GM12878 (cell line): ENCODE measurements around the gene ETV6.

ENCODE experiments used
- ATF7 ChIP-seq: fragments of 450-650 bp; IDR thresholded peaks from 2 replicates; pipeline ENCODE4 v1.6.1; 2016; ENCODE audit warnings: low read depth, mild to moderate bottlenecking
- BMI1 ChIP-seq: fragments of 450-650 bp; IDR thresholded peaks from 2 replicates; pipeline ENCODE4 v1.6.1; 2016; ENCODE audit warnings: mild to moderate bottlenecking, moderate library complexity, borderline replicate concordance
- CTCF ChIP-seq, 3 experiments: IDR thresholded peaks in 2 of 3; conservative IDR thresholded peaks in 1 of 3; 2 replicates each; pipeline ENCODE4 v1.5.1; 2011; ENCODE audit warnings: low read depth in 3 of 3, low read length in 3 of 3, mild to moderate bottlenecking in 3 of 3, control low read depth in 2 of 3, moderate library complexity in 2 of 3, inconsistent platforms in 1 of 3, mixed read lengths in 1 of 3; ENCODE audit not compliant: control insufficient read depth in 2 of 3, insufficient read depth in 1 of 3; ENCODE audit errors: extremely low read depth in 1 of 3
- EP300 ChIP-seq, 2 experiments: fragments of 150-350 bp in 1 of 2; IDR thresholded peaks; 2 replicates each; pipeline ENCODE4 v1.6.1; 2011 to 2012; ENCODE audit warnings: low read depth in 2 of 2, low read length in 2 of 2, borderline replicate concordance in 1 of 2, improper control_type of control experiment in 1 of 2, inconsistent platforms in 1 of 2; ENCODE audit not compliant: control insufficient read depth in 1 of 2
- RAD21 ChIP-seq: IDR thresholded peaks from 2 replicates; pipeline ENCODE4 v1.6.1; 2011; ENCODE audit warnings: mild to moderate bottlenecking, low read depth, low read length, moderate library complexity; ENCODE audit not compliant: insufficient read depth
- RCOR1 ChIP-seq: conservative IDR thresholded peaks from 2 replicates; pipeline ENCODE4 v1.6.1; 2012; ENCODE audit warnings: low read depth, low read length, improper control_type of control experiment
- ZBTB33 ChIP-seq: fragments of 450-650 bp; IDR thresholded peaks from 2 replicates; pipeline ENCODE4 v1.6.1; 2017; ENCODE audit warnings: mild to moderate bottlenecking

- TF ChIP-seq CTCF (IDR thresholded peaks at IDR 0.05 in 2 of 3, conservative IDR thresholded peaks at IDR 0.05 in 1 of 3; ENCODE audit: control insufficient read depth in 2 of 3, extremely low read depth in 1 of 3, insufficient read depth in 1 of 3, low read depth in 3 of 3, low read length in 3 of 3): no peak
- TF ChIP-seq RCOR1: no peak
- TF ChIP-seq RAD21: no peak
- TF ChIP-seq EP300 (IDR thresholded peaks at IDR 0.05; ENCODE audit: borderline replicate concordance in 1 of 2, control insufficient read depth in 1 of 2, low read depth in 2 of 2, low read length in 2 of 2): no peak
- no peak for TF ChIP-seq ATF7
- no peak for TF ChIP-seq BMI1
- no peak for TF ChIP-seq ZBTB33
Measured at GRCh38 chr12:11757095-11757494, 107.6 kb downstream of the ETV6 start.
